ENCODE data around the gene EDNRB.

The EDNRB gene

GRCh38 chr13:77913003-77913402 is 5.6 kb downstream of the EDNRB start:
- no peak overlapping the region for H3K4me3 ChIP-seq (ENCODE audit: low read length)
- no peaks in the 10 kb centered on the region for H3K36me3 ChIP-seq (replicated peaks; ENCODE audit: insufficient read depth, low read length)
- H4K20me1 ChIP-seq (ENCODE audit: insufficient read depth, low read length), result no peaks in the 10 kb centered on the region
- H3K4me2 ChIP-seq (ENCODE audit: low read depth, low read length), result no peak overlapping the region
- no peaks in the 10 kb centered on the region for H3K9me3 ChIP-seq (replicated peaks; ENCODE audit: insufficient read depth, low read length)
- no peaks in the 10 kb centered on the region for H3K27me3 ChIP-seq (replicated peaks; ENCODE audit: insufficient read depth, low read length)
- no peaks in the 10 kb centered on the region for H3K79me2 ChIP-seq (ENCODE audit: low read length)
- H3K27ac ChIP-seq (ENCODE audit: low read length), result no peak overlapping the region
- no peak for TF ChIP-seq EZH2phosphoT487 (IDR thresholded peaks at IDR 0.05; ENCODE audit: low read length)
- TF ChIP-seq EZH2 (optimal IDR thresholded peaks at IDR 0.05; ENCODE audit: low read depth, low read length), result no peak
- TF ChIP-seq CTCF (IDR thresholded peaks at IDR 0.05; ENCODE audit: low read length), result no peak
- no peak overlapping the region for H2AFZ ChIP-seq (ENCODE audit: low read length)
- no peaks in the 10 kb centered on the region for H3K4me1 ChIP-seq (ENCODE audit: low read length)
- no peaks in the 10 kb centered on the region for H3K9me2 ChIP-seq (replicated peaks; ENCODE audit: insufficient read depth, low read length)
- no peak for DNase-seq
- no peaks in the 10 kb centered on the region for H3F3A ChIP-seq (ENCODE audit: insufficient read depth, low read length)
- H3K9ac ChIP-seq (ENCODE audit: low read length), result no peak overlapping the region

GRCh38 chr13:77911751-77912150 is 6.9 kb downstream of the EDNRB start:
- H3K9me2 ChIP-seq (replicated peaks; ENCODE audit: insufficient read depth, low read length), result no peaks in the 10 kb centered on the region
- H3K9me3 ChIP-seq (replicated peaks; ENCODE audit: insufficient read depth, low read length), result no peaks in the 10 kb centered on the region
- H3K4me3 ChIP-seq (ENCODE audit: low read length), result no peak overlapping the region
- H3K79me2 ChIP-seq (ENCODE audit: low read length), result no peaks in the 10 kb centered on the region
- H3K4me1 ChIP-seq (ENCODE audit: low read length), result no peaks in the 10 kb centered on the region
- no peak for TF ChIP-seq EZH2 (optimal IDR thresholded peaks at IDR 0.05; ENCODE audit: low read depth, low read length)
- TF ChIP-seq CTCF (IDR thresholded peaks at IDR 0.05; ENCODE audit: low read length), result no peak
- TF ChIP-seq EZH2phosphoT487 (IDR thresholded peaks at IDR 0.05; ENCODE audit: low read length), result no peak
- H2AFZ ChIP-seq (ENCODE audit: low read length), result no peak overlapping the region
- H3K4me2 ChIP-seq (ENCODE audit: low read depth, low read length), result no peak overlapping the region
- H4K20me1 ChIP-seq (ENCODE audit: insufficient read depth, low read length), result no peaks in the 10 kb centered on the region
- no peak overlapping the region for H3K9ac ChIP-seq (ENCODE audit: low read length)
- H3K36me3 ChIP-seq (replicated peaks; ENCODE audit: insufficient read depth, low read length), result no peaks in the 10 kb centered on the region
- no peak for DNase-seq
- no peak overlapping the region for H3K27ac ChIP-seq (ENCODE audit: low read length)
- H3F3A ChIP-seq (ENCODE audit: insufficient read depth, low read length), result no peaks in the 10 kb centered on the region
- H3K27me3 ChIP-seq (replicated peaks; ENCODE audit: insufficient read depth, low read length), result no peaks in the 10 kb centered on the region

- Histone ChIP-seq H3K79me2 (ENCODE audit: low read length) (no peaks in the 10 kb centered on the region), H3F3A (ENCODE audit: insufficient read depth, low read length) (no peaks in the 10 kb centered on the region), H3K9ac (ENCODE audit: low read length) (no peak overlapping the region), H4K20me1 (ENCODE audit: insufficient read depth, low read length) (no peaks in the 10 kb centered on the region), H3K36me3 (replicated peaks; ENCODE audit: insufficient read depth, low read length) (no peaks in the 10 kb centered on the region), H3K4me1 (ENCODE audit: low read length) (no peaks in the 10 kb centered on the region), H2AFZ (ENCODE audit: low read length) (no peak overlapping the region), H3K27ac (ENCODE audit: low read length) (no peak overlapping the region), H3K4me3 (ENCODE audit: low read length) (no peak overlapping the region), H3K4me2 (ENCODE audit: low read depth, low read length) (no peak overlapping the region), H3K27me3 (replicated peaks; ENCODE audit: insufficient read depth, low read length) (no peaks in the 10 kb centered on the region), H3K9me3 (replicated peaks; ENCODE audit: insufficient read depth, low read length) (no peaks in the 10 kb centered on the region), H3K9me2 (replicated peaks; ENCODE audit: insufficient read depth, low read length) (no peaks in the 10 kb centered on the region)
- no peak for TF ChIP-seq CTCF (IDR thresholded peaks at IDR 0.05; ENCODE audit: low read length)
- TF ChIP-seq EZH2phosphoT487 (IDR thresholded peaks at IDR 0.05; ENCODE audit: low read length), result no peak
- TF ChIP-seq EZH2 (optimal IDR thresholded peaks at IDR 0.05; ENCODE audit: low read depth, low read length), result no peak
- no peak for DNase-seq
Measured at GRCh38 chr13:77909827-77910226, 8.8 kb downstream of the EDNRB start.

Data from MM.1S (cell line).